Right kidney (tissue), 1 donor: ENCODE results near the gene ST8SIA5.

ENCODE experiments used
- DNase-seq: peaks from one replicate; pipeline ENCODE4 v3.0.0-alpha.2; 2016

The ST8SIA5 gene

DNA sequence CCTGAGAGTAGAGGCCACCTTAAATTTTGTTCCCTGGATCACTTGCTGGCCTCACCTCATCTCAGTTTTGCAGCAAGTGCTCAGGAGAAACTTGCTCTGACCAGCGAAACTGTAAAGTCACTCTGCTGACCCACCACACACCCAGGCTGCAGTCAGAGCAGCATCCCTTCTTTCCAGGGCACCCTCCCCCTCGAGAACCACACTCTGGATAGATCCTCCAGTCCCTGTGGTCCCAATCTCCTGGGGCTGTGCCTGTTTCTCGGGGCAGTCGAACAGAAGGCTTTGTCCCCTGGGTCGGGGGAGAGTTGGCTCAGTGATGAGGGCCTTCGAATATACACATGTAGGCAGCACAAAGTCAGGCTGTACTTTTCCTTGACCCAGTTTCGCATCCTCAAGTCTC, 18.4 kb downstream of the ST8SIA5 start:
- no peak for DNase-seq

DNA sequence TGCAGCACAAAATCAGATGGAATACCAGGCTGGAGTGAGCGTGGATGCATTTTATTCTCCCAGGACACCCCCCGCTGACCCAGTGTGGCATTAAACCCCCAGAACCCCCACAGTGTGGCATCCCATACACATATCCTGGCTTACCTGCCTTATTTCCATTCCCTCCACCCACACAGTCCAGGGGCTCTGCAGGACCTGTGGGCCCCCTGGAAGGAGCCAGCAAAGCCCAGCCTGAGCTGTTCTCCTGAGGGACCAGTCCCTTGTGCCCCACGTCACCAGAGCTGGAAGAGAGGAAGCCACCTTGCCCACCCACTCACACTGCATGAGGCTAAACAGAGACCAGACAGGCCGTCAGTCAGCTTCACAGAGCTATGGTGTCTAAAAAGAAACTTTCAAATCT, 20.1 kb downstream of the ST8SIA5 start:
- no peak for DNase-seq

DNA sequence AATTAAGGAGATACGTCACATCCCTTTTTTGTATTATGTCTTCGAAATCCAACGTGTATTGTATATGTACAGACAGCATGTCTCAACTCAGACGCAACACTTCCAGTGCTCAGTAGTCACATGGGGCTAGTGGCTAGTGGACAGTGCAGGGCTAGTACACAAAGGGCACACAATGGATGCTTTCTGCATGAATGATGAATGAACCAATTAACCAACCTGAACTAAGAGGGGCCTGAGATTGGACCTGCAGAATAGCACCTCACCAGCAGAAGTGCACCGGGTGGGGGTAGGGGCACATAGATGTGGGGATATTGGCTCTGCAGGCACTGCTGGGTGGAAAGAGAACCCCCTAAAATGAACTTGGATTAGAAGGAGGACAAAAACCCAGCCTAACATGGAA, 20.7 kb downstream of the ST8SIA5 start:
- no peak for DNase-seq

DNA sequence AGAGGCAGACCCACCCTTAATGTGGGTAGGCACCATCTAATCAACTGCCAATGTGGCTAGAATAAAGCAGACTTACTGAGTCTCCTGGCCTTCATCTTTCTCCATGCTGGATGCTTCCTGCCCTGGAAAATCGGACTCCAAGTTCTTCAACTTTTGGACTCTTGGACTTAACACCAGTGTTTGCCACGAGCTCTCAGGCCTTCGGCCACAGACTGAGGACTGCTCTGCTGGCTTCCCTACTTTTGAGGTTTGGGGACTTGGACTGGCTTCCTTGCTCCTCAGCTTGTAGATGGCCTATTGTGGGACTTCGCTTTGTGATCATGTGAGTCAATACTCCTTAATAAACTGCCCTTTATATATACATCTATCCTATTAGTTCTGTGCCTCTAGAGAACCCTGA, 21.9 kb downstream of the ST8SIA5 start:
- no peak for DNase-seq

DNA sequence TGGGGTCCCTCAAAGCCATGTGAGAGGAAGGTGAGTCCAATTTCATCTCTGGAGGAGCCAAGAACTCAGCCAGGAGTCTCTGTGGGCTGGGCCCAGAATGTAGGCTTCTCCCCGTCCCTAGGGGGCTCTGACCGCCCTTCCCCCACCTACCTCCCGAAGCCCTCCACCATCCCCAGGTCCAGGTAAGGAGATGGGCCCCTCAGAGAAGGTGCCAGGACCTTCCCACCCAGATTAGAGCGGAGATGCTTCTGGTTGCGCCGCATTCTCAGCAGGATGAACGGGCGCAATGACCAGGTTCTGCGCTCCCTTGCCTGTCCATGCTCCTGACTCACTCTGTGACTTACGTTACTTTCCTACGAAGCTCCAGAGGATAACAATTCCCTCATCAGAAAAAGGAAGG, 23.0 kb downstream of the ST8SIA5 start:
- DNase-seq, result no peak

DNA sequence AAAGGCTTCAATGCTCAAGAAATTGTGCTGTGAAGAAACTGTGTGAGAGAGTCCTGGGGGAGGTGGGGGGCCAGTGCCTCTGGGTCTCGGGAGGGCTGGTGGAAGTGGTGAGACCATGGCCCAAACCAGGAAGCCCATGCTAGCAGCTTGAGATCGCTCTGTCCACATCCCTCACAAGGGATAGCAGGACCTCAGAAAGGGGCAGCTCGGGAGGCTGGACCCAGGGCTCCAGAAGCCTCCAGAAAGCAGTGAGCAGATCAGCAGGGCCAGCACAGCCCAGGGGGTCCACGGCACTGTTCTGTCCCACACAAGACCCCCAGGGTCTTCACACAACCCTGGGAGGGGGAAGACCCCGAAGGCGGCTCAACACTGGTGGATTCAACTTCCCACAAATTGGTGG, 24.1 kb downstream of the ST8SIA5 start:
- DNase-seq, result no peak

DNA sequence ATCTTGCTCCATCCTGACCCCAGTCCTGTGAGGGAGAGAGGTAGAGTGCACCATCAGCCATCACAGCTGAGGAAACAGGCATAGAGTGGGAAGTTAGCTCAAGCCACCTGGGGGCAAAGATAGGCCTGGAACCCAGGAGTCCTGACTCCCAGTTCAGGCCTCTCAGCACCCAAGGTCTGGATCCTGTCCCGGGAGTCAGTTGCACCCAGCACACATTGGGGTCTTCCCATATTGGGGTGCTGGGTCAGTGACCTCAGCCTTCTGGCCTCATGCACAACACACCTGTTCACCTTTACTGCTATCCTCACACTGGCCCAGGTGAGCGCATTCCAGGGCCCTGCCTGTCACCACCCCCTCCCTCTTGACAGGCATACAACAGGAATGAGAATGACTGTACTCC, 24.7 kb downstream of the ST8SIA5 start:
- no peak for DNase-seq

DNA sequence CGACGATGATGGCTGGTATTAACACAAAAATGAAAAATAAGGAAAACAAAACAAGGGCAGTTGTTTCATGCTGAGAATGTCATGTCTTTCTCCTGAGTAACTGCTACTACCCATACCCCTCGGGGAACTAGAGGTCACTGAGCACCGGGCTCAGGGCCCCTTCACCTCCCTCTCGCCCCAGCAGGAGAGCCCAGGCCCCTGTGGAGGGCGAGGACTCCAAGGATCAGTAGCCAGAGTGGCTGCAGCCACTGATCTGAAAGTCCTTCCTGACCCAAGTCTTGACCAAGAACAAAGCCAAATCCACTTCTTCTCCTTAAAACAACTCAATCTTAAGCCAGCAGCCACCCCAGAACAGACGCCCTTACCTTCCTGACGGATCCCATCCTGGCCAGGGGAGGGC, 25.5 kb downstream of the ST8SIA5 start:
- DNase-seq, result no peak

DNA sequence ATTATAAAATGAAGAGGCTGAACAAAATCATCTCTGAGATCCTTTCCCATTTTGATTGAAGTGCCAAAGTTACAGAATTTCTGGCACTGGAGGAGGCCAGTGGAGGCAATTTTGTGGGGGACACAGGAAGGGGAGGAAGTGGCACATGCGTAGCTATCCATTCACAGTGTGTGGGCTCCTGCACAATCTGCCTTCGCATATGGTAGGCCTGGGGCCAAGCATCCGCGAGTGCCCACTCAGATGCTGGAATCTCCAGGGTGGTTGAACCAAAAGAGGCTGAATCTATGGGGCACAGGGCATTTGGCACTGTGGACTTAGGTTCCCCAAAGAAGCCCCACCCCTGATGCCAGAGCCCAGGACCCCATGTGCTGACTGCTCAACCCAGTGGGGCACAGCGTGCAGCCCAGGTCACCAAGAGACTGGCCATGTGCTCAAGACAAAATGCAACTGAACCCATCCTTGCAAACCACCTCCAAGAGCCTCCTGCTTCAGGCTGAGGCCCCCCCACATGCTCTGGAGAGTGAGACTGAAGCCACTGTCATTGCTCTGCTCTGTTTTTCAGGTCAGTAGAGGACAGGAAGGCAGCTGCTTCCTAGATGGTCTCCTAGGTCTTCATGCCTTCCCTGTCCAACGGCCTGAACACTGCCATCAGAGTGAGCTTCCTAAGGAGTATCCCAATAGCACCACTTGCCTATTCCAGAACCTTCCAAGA, 28.5 kb downstream of the ST8SIA5 start:
- no peak for DNase-seq

DNA sequence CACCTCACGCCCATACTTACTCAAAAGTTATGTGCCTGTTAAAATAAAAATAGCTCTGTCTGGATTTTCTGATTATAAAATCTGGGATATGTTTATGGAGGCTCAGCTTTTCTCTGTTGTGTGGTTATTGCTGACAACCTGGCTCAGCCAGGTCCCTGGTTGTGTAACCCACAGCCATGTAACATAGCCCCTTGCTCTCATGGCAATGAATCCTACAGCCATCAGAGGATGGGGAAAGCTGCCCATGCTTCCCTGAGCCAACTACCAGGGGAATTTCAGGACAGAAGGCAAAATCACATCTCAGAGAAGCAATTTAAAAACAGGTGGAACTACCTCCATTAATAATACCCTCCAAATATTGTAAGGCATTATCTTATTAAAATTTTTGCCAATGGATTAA, 29.7 kb downstream of the ST8SIA5 start:
- no peak for DNase-seq

DNA sequence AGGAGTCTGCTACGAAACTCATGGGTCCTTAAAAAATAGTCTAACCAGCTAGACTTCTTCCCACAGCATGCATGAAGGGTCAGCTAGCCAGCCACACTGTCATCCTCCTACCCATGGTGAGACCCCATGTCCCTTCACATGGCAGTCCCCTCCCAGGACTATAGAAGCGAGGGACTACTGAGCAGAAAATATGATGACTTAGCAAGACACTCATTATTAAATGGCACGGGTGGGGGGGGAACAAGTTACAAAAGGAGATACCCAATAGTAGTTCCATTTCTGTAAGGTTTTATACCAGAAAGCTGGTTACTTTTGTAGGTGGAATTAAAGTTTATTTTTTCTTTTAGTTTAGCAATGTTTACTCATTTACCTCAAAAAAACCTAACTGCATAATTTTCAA, 31.5 kb downstream of the ST8SIA5 start:
- DNase-seq, result no peak

DNA sequence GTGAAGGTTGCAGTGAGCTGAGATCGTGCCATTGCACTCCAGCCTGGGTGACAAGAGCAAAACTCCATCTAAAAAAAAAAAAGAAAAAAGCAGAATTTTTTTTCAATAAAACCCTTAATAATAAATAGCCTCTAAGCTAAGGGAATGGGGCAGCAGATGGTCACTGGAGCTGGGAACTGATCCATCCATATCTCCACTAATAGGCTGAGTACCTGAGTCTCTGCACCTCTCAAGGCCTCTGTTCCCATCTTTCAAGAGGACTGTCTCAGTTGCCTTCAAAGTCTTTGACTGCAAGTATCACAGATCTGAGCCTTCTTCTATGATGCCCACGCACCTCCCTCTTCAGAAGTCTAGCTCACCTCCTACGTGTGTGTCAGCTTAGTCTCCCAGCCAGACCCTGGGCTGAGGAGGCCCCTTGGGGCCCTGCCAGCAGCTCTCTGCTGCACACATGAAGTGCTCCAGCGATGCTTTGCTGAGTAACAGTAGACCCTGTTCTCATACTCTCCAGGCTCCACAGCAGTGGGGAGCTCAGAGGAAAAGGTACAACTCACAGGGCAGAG, 32.9 kb downstream of the ST8SIA5 start:
- no peak for DNase-seq

DNA sequence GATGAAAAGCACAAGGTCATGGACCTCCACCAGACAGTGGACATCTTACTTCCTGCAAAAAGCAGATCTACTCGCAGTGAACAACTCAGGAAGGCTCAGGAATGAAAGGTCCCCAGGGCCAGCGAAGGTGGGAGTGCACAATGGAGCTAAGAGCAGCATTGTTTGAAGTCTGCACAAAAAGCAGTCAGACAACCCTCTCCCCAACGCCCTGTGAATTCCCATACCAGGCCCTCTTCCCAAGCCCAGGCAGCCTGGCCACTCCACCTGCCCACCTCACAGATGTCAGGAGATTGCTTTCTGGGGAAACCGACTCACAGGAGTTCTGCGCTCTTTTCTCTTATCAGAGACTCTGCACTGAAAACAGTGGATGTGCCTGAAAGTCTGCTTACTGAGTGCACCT, 34.8 kb downstream of the ST8SIA5 start:
- no peak for DNase-seq

DNA sequence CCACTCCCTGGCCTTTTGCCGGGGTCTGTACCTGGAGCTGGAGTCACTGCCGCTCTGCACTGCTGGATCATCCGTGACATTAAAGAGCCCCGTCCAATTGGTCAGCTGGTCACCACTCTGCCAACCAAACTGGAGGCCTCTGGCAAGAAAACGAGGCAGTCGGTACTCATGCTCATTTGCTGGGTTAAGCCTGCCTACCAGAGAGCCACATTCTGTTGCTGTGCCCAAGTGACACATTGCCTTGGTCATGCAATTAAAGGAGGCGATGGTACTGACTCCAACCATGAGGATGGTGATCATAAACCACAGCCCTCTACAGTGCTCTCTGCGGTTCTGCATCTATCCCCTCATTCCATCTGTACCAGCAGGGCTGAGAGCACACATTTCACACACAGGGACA, 35.5 kb downstream of the ST8SIA5 start:
- DNase-seq, result no peak

DNA sequence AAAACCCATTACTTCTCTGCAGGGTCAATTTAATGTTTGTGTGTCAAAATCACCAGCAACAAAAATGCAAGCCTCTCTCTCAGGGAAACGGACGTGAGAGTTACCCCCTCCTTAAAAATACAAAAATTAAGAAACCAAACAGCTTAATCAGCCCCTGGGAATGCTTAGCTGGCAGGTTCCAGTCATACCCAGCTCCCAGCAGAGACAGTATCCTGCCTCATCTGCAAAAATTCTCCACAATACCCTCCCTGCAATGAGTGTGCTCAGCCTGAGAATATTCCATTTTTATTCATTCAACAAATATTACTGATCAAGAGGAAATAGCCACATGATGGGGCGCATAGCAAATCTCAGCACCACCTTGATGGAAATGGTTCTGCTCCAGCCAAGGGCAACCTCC, 36.3 kb downstream of the ST8SIA5 start:
- DNase-seq, result no peak

DNA sequence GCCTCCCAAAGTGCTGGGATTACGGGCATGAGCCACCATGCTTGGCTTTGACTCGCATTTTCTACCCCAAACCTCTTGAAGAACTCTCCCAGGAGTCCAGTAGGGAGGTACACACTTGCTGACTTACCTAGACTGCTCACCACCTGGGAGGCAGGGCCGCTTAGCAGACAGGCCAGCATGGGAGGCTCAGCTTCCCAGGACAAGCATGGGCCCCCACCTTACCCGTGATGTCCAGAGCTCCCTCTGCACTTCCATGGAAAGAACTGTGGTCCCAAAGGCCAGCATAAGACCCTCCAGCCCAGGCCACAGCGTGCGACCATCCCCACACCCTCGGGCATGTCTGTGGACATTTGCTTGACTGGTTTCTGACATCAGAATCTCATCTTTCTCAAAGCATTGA, 36.8 kb downstream of the ST8SIA5 start:
- no peak for DNase-seq

DNA sequence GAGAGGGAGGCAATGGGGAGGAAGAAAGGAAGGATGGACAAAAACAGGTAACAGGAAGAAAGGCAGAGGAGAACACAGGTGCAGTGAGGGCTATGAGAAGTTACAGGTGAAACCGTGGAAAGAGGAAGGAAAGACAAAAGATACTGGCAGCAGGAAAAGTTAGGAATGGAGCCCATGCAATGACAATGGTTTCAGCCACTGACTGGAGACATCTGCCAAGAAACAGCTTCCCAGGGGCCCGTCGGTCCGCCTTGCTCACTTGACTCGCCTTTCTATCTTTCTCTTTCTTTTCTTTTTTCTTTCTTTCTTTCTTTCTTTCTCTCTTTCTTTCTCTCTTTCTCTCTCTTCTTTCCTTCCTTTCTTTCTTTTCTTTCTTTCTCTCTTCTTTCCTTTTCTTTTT, 37.5 kb downstream of the ST8SIA5 start:
- no peak for DNase-seq

DNA sequence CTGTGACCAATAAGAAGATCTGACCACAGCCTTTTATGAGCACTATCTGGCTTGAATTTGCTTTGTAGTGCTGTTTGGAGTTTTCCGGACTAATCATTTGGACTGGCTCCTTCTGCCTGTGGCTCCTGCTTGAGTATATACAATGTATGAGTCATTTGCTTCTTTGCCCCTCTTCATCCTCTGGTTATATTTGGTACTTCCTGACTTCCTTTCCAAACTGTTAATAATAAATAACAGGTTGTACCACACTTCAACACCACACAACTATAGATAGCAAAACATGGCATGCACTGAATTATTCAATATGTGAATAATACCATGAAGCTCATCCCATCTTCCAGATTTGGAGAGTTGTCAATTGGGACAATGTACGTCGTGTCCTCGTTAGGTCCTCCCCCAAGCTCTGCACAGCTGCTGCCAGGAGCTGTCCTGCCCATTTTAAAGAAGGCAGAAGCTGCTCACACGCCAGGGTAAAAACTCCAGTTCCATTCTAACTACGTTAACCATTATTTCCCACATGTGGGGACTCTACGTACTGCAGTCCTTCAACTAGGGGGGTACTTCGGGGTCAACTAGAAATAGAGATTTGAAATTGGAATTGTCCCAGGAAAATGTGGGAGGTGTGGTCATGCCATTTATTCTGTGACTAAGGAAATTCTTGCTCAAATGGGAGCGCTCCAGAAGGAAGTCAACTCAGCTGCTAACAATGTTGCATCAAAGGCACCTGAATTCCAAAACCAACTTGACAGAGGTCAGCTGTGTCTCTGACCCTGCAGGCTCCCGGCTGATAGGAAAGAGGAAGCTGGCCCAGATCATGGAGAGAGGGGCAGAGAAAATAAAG, 38.1 kb downstream of the ST8SIA5 start:
- no peak for DNase-seq

DNA sequence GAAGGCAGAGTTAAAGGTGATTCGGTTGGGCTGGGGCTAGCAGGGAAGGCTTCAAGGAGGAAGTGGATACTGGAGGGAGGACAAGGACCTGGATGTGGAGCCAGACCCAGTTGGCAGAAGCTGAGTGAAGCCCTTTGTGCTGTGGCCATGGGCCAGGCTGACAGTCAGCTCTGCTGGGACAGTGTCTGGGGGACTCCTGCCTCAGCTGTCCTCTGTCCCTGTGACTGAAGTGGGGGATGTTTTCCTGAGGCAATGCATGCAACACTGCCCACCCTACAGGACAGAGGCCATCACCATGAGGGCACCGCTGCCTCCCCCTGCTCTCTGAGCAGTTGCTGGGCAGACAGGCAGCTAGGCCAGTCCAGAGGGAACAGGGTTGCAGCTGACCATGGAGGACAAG, 40.0 kb downstream of the ST8SIA5 start:
- DNase-seq, result no peak

DNA sequence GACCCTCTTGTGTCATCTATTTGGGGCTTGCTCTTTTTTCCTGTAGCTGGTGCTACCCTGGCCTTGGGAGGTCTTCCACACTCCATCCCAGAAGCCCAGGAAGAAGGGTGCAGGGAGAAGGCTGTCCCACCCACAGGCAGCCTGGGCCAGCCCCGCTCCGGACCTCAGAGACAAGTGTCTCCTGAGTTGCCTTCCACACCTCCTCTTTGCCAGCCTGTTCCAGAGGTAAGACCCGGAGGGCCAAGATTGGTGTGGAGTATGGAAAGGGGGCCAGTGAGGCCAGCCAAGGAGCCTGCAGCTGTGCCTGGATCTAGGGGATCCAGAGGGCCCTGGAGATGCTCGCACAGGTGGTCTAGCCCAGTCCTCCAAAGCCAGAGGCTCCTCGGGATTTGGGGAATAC, 40.5 kb downstream of the ST8SIA5 start:
- no peak for DNase-seq

DNA sequence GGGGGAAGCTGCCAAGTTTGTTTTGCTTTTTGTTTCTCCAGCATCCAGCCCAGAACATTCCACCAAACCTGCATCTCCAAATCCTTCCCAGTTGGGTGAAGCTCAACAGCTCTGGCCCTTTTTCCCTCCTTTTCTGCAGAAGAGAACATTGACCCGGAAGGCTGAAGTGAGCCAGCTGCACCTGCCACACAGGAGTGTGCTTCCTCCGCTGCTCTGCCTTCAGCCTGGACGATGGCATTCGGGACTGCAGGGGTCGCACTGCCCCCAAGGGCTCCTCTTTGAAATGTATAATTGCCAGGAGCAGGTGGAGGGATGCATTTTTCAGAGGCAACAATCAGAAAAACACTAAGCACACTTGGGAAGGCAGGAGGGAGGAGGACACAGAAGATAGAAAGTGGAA, 41.8 kb downstream of the ST8SIA5 start:
- DNase-seq, result no peak

DNA sequence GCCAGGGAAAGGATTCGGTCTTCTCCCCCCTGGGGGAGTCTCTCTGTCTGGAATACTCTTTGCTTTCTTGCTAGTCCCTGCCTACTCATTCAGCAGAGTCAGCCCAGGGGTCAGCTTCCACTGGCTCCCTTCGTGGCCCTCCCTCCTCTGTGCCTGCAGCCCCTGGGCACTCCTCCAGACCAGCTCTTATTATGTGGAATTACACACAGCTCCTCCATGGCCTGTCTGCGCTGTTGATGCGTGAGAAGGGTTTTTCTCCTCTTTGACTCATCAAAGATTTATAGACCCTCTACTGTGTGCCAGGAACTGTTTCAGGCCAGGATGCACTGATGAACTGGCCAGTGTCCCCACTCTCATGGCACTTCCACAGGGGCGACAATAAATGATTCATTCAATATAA, 44.4 kb downstream of the ST8SIA5 start:
- DNase-seq, result peak; percentile 39

DNA sequence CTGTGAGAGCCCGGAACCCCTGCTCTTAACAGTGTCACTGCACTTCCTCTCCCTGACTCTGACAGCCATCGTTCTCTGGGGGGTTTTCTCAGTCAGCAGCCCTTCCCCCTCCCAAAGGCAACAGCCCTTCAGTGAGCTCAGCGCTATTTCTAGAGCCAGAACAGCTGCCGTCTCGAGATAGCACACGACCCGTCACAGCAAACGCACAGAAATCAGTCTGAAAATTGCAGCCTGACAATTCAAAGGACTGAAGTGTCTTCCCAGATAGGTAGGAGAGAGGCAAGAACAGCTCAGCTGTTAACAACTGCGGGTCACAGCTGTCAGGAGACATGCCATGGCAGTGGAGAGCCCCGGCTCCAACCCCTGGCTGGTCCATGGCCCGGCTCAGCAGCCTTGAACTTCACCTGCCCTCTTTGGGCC, 45.4 kb downstream of the ST8SIA5 start:
- peak; percentile 15 for DNase-seq

DNA sequence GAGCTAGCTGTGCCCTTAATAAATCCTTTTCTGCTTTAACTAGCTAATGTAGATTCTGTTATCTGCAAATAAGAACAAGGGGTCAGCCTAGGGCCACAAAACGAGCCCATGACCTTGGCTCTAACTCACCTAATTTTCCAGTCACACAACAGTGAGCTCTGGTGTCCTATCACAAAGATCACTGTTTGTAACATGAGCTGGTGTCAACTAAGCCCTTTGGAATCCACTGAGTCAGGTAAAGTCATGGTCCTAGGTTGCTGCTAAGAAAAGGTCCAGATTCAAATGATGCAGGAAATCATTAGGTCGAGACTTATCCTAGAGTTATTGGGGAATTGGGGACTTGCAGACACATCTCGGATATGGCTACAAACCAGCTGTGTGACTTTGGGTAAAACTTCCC, 49.9 kb downstream of the ST8SIA5 start:
- DNase-seq, result no peak
